Spleen (tissue), 11 donors: ENCODE data around the gene TSHZ2. TPM values are rescaled to one million over a fixed set of nuclear protein-coding genes. Genes with fewer than 3 reads are reported as not detected.

ENCODE experiments used
- DNase-seq: peaks from one replicate; pipeline ENCODE4 v3.0.0-alpha.2; 2020
- H3K27ac ChIP-seq, 8 donors: fragments of 200-600 bp; sonication (generic) in 7 of 8; 1 replicate in 4 of 8; 2 replicates in 4 of 8; pipeline versions ENCODE4 v1.5.0 to v1.8.0; 2016 to 2021; ENCODE audit warnings: inconsistent platforms in 4 of 8, mild to moderate bottlenecking in 4 of 8, moderate library complexity in 1 of 8
- H3K27me3 ChIP-seq, 7 donors: fragments of 200-600 bp; sonication (generic) in 6 of 7; replicated peaks in 1 of 7; 1 replicate in 4 of 7; 2 replicates in 3 of 7; pipeline versions ENCODE4 v1.5.0 to v1.8.0; 2016 to 2021; ENCODE audit warnings: inconsistent platforms in 3 of 7, mild to moderate bottlenecking in 1 of 7
- H3K36me3 ChIP-seq, 6 donors: fragments of 200-600 bp; sonication (generic) in 5 of 6; 1 replicate in 4 of 6; 2 replicates in 2 of 6; pipeline versions ENCODE4 v1.5.0 to v1.8.0; 2016 to 2021; ENCODE audit warnings: inconsistent platforms in 2 of 6
- H3K4me1 ChIP-seq, 6 donors: fragments of 200-600 bp; sonication (generic) in 5 of 6; 1 replicate in 3 of 6; 2 replicates in 3 of 6; pipeline versions ENCODE4 v1.5.0 to v1.8.0; 2016 to 2021; ENCODE audit warnings: inconsistent platforms in 3 of 6
- H3K4me3 ChIP-seq, 8 donors: fragments of 200-600 bp; sonication (generic) in 7 of 8; 1 replicate in 4 of 8; 2 replicates in 4 of 8; pipeline versions ENCODE4 v1.5.0 to v1.8.0; 2016 to 2021; ENCODE audit warnings: inconsistent platforms in 4 of 8, mild to moderate bottlenecking in 4 of 8, moderate library complexity in 2 of 8
- H3K9me3 ChIP-seq, 8 donors: fragments of 200-600 bp; sonication (generic) in 7 of 8; 1 replicate in 4 of 8; 2 replicates in 4 of 8; pipeline versions ENCODE4 v1.5.0 to v1.8.0; 2016 to 2021; ENCODE audit warnings: inconsistent platforms in 4 of 8
- CTCF ChIP-seq, 11 experiments: fragments of 200-600 bp in 7 of 11; fragments of 450-650 bp in 4 of 11; sonication (generic) in 4 of 11; IDR thresholded peaks in 8 of 11; conservative IDR thresholded peaks in 3 of 11; 1 replicate in 7 of 11; 2 replicates in 4 of 11; pipeline versions ENCODE4 v1.4.0 to v1.8.0; 2016 to 2021; ENCODE audit warnings: antibody characterized with exemption in 11 of 11, inconsistent platforms in 4 of 11, mild to moderate bottlenecking in 1 of 11
- POLR2A ChIP-seq, 3 donors: fragments of 450-650 bp; IDR thresholded peaks; one replicate each; pipeline ENCODE4 v1.5.1; 2017; ENCODE audit warnings: antibody characterized with exemption in 3 of 3, mild to moderate bottlenecking in 1 of 3
- POLR2AphosphoS5 ChIP-seq, 3 donors: sonication (generic); formaldehyde crosslinking; IDR thresholded peaks; one replicate each; pipeline ENCODE4 v1.5.1; 2017; ENCODE audit warnings: antibody characterized with exemption in 3 of 3
- WGBS, 5 donors: extraction: QIAGEN DNeasy Blood & Tissue Kit in 3 of 5; methylation state at CpG; one replicate each; pipeline versions ENCODE4 v1.1.5 to v1.1.7; 2013 to 2018; 5-methylcytosine and 5-hydroxymethylcytosine counted together
- intact Hi-C: fragments of 100-400 bp; cut with DNase I; formaldehyde crosslinking; loops from one replicate; pipeline ENCODE4 v1.15.0; 2023; ENCODE audit warnings: low total_unique reads
- polyA plus RNA-seq, 3 donors: library from polyadenylated mRNA; stranded (reverse); fragments of 200-250 nt; gene quantifications; one replicate each; pipeline ENCODE4 v1.2.1, GENCODE V29; 2013
- total RNA-seq, 7 donors: library from RNA; depleted of rRNA in 3 of 7; stranded (reverse); fragments of >200 nt in 3 of 7; fragmentation: NEBNext Ultra II Directional in 4 of 7; extraction: Animal tissue kit (Norgen Biotek cat#: 25700) in 4 of 7; gene quantifications; one replicate each; pipeline versions ENCODE4 v1.1.0 to v1.2.1, GENCODE V29; 2016 to 2021
- donor health status: healthy with polysubstance abuse.
- donor health status: DM: no; HTN: no; CAD: no; lungs with moderate emphysema.
- donor health status: DM: no; HTN: no; CAD: no.
- donor health status: Bipolar disorder and iron deficiency.
- donor health status: healthy.
- donor health status: DM: no; HTN: no; CAD: no.
- donor health status: DM: yes; HTN: yes; CAD: no.

Gene TSHZ2
- total and polyA plus RNA-seq, 10 donors = 0.86 to 19.2 (median 15.7) TPM

DNA sequence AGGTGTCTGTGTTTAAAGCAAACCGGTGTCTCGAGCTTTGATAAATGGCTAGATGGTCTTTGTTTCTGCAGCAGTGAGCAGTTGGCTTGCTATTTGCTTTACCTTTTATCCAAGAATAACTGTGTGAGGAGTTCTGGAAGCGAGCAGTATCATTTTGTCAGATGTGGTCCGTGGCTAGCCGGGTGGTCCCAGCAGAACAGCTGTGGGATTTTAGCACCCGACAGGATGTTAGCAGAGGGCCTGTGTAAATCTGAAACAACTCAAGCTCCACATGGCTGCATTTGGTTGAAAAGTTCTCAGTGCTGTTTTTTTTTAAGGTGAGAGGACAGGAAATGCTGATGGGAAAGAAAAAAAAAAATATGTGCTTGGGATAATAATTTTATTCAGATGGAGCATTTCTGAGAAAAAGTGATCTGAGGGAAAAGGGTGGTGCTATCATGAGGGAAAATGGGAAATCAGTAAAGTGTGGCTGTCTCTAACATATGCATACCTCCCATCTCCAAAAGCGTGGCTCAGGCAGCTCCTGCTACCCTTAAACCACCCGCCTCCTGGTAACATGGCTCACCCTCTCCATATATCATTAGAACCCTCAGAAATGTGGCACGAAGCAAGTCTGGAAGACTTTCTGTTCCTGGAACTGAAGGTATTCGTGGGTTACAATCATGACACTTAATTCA is 215.4 kb downstream of the TSHZ2 start:
- whole genome bisulfite sequencing, 5 donors = 58 to 70% (median 67%) methylated on average over 10 of the region's 10 CpGs
- no peak for DNase-seq
- H3K27me3 ChIP-seq = no peaks in the 10 kb centered on the region
- intact Hi-C loops = no loop called here
- H3K9me3 ChIP-seq = no peaks in the 10 kb centered on the region
- no peak overlapping the region for H3K4me3 ChIP-seq
- no peaks in the 10 kb centered on the region for H3K4me1 ChIP-seq
- H3K27ac ChIP-seq = no peak overlapping the region
- no peaks in the 10 kb centered on the region for H3K36me3 ChIP-seq
- TF ChIP-seq POLR2A (IDR thresholded peaks at IDR 0.05) = no peak
- TF ChIP-seq CTCF (IDR thresholded peaks at IDR 0.05 in 8 of 11, conservative IDR thresholded peaks at IDR 0.05 in 3 of 11) = no peak
- no peak for TF ChIP-seq POLR2AphosphoS5 (IDR thresholded peaks at IDR 0.05)

DNA sequence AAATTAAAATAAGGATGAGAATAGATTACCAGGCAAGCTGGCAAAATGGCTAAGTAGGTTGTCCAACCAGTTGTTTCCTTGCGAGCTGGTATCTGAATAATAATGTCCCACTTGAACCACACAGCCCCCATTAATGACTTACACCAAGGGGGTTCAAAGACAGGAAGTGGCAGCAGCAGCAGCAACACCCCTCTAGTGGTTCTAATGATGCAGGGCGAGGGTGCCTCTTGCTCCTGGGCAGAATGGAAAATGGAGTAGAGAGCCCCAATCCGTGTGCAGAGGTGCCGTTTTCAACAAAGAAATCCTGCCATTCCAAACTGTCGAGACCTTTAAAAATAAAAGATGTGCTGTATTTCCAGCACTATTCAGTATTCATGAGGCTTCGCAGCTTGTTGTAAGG is 218.1 kb downstream of the TSHZ2 start:
- WGBS, 5 donors = 79 to 90% (median 84%) methylated on average over 6 of the region's 6 CpGs
- no peaks in the 10 kb centered on the region for H3K9me3 ChIP-seq
- no peak for DNase-seq
- no peak overlapping the region for H3K27ac ChIP-seq
- H3K4me3 ChIP-seq = no peak overlapping the region
- TF ChIP-seq POLR2A (IDR thresholded peaks at IDR 0.05) (no peak), POLR2AphosphoS5 (IDR thresholded peaks at IDR 0.05) (no peak), CTCF (IDR thresholded peaks at IDR 0.05 in 8 of 11, conservative IDR thresholded peaks at IDR 0.05 in 3 of 11) (no peak)
- peaks cover 0 to 12% (median 0%) of the 10 kb centered on the region in 7 donors for H3K27me3 ChIP-seq
- H3K4me1 ChIP-seq = no peaks in the 10 kb centered on the region
- intact Hi-C loops = no loop called here
- no peaks in the 10 kb centered on the region for H3K36me3 ChIP-seq

GRCh38 chr20:53191957-53192356 is 219.8 kb downstream of the TSHZ2 start:
- Histone ChIP-seq H3K27ac (no peak overlapping the region), H3K4me3 (no peak overlapping the region), H3K36me3 (no peaks in the 10 kb centered on the region), H3K4me1 (no peaks in the 10 kb centered on the region), H3K9me3 (no peaks in the 10 kb centered on the region), H3K27me3 (peaks cover 0 to 20% (median 0%) of the 10 kb centered on the region in 7 donors)
- WGBS, 5 donors = 72 to 89% (median 79%) methylated on average over 2 of the region's 2 CpGs
- TF ChIP-seq CTCF (IDR thresholded peaks at IDR 0.05 in 8 of 11, conservative IDR thresholded peaks at IDR 0.05 in 3 of 11) (no peak), POLR2A (IDR thresholded peaks at IDR 0.05) (no peak), POLR2AphosphoS5 (IDR thresholded peaks at IDR 0.05) (no peak)
- intact Hi-C loops = no loop called here
- DNase-seq = no peak

DNA sequence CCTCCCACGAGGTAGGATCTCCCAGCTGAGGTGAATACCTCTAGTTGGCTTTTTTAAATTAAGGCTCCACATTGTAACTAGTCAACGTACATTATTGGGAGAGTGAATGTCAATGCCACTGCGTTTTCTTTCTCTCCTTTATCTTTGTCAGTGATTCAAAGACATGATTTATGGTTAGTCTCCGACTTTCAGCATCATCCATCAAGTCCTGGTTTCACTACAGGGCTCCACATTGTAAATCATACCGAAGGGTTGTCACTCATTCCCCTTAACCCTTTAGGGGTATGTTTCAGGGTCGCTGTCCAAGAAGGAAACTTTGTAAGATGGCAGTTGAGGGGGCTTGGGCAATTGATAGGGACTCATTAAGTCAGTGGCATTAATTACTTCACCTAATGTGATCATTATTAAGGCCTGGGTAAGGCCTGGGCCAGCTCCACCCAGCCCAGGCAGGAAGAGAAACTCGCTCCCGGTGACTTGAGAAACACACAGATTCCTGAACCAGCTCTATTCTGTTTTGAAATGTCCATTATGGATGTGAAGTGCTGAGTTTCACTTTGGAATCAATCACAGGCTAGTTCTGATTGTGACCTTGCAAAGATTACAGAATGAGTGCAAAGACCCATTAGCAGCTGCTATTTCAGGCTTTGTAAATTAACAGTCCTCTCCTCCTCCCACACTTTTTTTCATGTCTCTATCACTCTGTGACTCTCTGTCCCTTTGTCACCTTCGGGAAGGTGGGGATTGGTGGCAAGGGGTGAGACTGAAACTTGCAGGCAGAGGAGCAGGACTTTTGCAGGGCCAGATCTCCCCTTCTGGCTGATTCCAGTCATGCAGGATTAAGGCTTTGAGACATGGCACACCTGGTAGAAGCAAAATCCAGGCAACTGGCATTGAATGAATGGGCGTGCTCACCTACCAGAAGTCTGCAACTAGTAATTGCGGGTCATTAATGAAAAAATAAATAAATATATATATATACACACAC is 222.4 kb downstream of the TSHZ2 start:
- peaks cover 0 to 28% (median 0%) of the 10 kb centered on the region in 7 donors for H3K27me3 ChIP-seq
- H3K4me3 ChIP-seq = no peak overlapping the region
- H3K4me1 ChIP-seq = no peaks in the 10 kb centered on the region
- no peak for TF ChIP-seq CTCF (IDR thresholded peaks at IDR 0.05 in 8 of 11, conservative IDR thresholded peaks at IDR 0.05 in 3 of 11)
- no peak for TF ChIP-seq POLR2A (IDR thresholded peaks at IDR 0.05)
- TF ChIP-seq POLR2AphosphoS5 (IDR thresholded peaks at IDR 0.05) = no peak
- no peaks in the 10 kb centered on the region for H3K9me3 ChIP-seq
- DNase-seq = no peak
- H3K36me3 ChIP-seq = no peaks in the 10 kb centered on the region
- intact Hi-C loops = no loop called here
- WGBS, 5 donors = 57 to 67% (median 60%) methylated on average over 10 to 11 of the region's 11 CpGs
- H3K27ac ChIP-seq = no peak overlapping the region
